Activated CD4-positive, alpha-beta T cell treated with anti-CD3 and anti-CD28 coated beads, Interleukin-2, amount 50 U/mL, for 48 hours (primary cell): ENCODE data around the gene MAGI3.
"Not testable (repeated sequence)": the region's sequence is repeated elsewhere in the genome, so short reads cannot be mapped to it uniquely, and the experiment has no call there.

ENCODE experiments used
- DNase-seq, 2 experiments: peaks; one replicate each; pipeline ENCODE4 v3.0.0-alpha.2; 2020

MAGI3 gene

DNA sequence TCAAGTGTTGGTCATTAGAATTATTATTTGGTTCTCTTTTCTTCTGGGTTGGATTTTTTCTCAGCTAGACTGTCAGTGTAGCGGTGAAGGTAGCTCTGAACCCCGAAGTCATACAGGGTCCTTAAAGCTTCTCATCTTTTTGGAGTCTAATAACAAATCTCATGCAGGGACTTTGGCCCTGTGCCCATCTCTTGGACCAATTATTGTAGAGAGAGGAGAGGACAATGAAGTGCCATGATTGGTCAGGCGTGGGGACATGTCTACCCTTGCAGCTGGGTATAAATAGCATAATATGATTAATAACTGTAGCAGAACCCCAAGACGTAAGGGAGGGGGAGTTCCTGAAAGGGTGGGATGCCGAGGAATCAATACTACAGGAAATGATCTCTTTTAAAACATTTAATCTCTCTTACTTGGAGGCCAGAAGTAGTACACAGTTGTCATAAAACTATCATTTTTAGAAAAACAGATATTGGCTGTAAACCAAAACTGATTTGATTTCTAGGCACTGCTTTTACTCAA lies 8.8 kb downstream of the MAGI3 start:
- no peak for DNase-seq

DNA sequence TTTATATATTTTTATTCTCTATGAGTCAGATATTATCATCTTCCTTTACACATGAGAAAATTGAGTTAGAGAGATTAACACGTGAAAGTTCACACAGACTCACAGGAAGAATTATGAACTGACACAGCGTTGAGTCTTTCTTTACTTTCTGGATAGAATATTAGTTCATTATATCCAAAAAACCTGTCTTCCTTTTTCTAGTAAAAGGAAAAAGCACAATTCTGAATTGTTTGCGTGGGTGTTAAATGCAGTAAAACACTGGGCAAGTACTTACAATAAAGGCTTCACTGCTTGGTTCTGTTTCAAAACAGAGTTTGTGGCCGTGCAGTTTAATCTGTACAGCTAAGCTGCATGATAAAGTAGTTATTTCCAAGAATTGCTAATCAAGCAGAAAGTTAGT lies 10.8 kb downstream of the MAGI3 start:
- DNase-seq = no peak

DNA sequence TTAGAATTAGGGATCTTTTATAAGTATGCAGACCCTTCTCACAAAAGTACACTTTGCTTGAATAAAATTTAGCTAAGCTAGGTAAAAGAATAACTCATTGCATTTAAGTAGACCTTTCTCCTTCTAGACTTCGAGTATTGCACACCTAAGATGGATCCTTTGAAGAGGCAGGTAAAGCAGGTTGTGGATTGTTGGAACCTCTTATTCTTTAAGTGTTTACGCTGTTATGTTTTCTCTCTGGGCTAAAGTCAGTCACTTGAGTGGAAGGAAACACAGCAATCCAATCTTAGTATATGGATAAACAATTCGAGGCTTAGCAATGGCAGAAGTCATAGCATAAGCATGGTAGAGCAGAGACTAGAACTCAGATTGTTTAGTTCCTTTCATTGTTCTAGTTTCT lies 11.4 kb downstream of the MAGI3 start:
- no peak for DNase-seq

DNA sequence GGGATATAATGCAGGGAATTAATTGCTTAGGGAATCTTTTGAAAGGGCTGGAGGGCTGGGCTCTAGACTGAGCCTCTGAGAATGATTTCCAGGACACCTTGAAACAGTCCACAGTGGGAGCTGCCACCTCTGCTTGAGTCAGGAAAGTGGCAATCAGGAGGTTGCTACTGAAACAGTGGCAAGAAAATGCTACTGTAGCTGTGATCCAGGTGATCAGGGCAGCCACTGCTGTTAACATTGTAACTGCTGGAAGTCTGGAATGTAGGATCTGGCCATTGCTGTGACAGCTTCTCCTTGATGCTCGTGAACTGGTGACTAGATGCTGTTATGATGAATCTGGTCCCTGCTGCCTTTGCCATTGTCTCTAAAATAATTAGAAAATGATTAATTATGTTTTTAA lies 12.8 kb downstream of the MAGI3 start:
- DNase-seq = no peak

DNA sequence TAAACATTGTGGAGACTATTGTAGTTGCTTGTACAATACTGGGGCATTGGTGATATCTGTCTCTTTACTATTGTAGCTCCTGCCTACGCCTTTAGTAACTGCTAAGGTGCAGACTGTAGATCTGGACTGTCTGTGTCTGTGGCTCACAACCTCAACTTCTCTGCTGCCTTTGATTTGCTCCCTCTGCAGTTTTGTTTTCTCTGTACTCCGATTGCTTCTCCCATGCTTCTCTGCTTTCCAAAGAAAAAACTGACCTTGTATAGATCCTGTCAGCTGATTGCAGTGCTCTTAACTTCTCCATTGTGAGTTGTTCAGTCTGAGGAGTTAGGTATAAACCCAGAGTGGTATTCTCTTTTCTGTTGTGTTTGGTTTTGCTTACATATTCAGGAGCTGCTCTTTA lies 15.3 kb downstream of the MAGI3 start:
- no peak for DNase-seq

DNA sequence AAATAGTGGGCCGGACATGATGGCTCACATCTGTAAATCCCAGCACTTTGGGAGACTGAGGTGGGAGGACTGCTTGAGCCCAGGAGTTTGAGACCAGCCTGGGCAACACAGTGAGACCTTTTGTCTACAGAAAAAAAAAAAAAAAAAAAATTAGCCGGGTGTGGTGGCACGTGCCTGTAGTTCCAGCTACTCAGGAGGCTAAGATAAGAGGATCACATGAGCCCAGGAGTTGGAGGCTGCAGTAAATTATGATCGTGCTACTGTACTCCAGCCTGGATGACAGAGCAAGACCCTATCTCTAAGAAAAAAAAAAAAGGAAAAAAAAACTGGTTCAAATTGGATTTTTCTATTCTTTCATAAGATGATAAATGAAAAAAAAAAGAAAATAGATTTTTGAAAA lies 15.8 kb downstream of the MAGI3 start:
- DNase-seq = not testable (repeated sequence)

DNA sequence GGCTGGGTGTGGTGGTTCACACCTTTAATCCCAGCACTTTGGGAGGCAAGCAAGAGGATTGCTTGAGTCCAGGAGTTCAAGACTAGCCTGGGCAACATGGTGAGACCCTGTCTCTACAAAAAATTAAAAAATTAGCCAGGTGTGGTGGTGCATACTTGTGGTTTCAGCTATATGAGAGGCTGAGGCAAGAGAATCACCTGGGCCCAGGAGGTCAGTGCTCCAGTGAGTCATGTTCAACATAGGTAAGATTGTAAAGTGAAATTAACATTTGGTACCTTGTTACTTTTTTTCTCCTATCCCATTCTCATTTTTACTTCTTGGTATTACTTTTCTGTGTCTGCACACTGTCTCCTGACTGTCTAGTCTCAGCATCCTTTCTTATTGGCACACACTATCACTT lies 19.0 kb downstream of the MAGI3 start:
- DNase-seq = no peak

DNA sequence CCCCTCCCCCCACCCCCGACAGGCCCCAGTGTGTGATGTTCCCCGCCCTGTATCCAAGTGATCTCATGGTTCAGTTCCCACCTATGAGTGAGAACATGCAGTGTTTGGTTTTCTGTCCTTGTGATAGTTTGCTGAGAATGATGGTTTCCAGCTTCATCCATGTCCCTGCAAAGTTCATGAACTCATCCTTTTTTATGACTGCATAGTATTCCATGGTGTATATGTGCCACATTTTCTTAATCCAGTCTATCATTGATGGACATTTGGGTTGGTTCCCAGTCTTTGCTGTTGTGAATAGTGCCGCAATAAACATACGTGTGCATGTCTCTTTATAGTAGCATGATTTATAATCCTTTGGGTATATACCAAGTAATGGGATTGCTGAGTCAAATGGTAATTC lies 21.7 kb downstream of the MAGI3 start:
- DNase-seq = not testable (repeated sequence)

DNA sequence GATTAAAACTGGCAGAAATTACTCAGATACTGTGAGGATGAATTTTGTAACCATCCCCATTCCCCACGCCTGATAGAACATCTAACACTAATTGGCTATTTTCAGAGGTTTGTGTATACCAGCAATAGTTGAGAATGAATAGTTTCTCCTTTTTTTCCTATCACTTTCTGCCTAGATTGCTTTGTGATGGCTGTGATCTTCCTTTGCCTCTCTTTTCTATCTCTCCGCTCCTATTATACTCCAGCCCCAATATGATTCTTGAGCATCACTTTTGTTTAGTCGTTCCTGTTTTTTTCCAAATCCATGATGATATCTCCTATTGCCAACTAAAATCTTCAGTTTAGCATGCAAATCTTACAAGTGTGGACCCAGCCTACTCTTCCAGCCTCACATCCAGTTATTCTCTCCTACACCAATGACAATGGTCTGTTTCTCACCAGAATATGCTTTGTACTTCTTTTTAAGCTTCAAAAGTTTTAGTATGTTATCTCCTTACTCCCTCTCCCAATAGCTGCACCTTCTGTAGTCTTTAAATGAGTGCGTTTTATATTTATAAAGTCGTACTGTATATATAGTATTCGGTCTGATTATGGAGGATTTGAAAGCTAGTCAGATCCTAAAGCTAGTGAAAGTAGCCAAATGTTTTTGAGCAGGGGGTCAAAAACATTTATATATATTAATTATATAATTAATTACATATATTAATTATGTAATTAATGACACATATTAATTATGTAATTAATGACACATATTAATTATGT lies 25.2 kb downstream of the MAGI3 start:
- no peak for DNase-seq

DNA sequence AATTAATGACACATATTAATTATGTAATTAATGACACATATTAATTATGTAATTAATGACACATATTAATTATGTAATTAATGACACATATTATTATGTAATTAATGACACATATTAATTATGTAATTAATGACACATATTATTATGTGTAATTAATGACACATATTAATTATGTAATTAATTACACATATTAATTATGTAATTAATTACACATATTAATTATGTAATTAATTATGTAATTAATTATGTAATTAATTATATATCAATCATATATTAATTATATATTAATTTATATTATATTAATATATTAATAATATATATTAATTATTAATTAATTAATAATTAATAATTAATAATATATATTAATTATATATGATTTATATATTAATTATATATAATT lies 25.8 kb downstream of the MAGI3 start:
- DNase-seq = not testable (repeated sequence)

DNA sequence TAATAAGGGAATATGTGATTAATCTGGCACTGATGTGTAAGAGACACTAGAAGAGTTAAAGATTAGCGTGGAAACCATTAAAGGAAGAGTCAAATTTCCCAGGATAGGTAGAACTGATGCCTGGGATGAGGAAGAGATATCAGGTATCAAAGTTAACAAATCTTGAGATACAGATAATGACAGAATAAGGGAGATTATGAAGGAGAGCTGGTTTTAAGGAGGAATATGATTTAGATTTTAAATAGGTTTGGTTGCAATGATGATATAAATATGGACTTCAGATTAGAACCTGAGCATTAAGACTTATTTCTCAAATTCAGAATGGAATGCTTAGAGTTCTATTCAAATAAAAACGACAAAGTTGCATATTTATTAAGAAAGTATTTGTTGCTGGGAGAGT lies 26.2 kb downstream of the MAGI3 start:
- DNase-seq = no peak

DNA sequence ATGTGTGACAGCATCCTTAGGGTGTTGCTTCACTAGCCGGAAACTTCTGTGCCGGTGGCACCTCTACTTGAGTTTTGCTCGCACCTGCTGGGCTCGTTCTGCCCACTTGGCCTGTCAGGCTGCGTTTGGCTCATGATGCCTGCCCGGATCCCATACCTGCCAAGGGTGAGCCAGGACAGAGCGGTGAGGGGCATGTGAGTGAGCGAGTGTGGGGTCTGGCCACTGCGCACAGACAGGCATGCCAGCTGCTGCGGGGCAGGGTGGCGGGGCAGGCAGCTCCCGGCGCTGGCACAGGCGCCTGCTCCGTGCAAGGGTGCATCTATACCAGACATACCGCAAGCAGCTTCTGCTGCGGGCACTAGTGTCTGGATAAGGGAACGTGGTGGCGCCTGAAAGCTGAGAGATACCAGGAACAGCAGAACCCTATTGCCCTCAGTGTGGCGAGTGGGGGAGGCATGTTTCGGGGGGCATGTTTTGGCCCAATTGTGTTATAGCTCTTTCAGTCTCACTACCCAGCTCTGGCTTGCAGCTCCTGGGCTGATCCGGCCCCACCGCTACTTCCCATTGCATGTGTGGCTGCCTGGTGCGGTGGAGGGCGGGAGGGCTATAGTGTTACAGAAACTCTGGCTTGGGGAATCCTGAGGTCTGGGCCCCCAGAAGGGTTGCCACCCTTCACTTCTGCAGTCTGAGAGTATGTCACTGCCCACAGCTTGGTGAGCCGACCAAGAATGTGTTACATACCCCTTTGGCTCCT lies 32.2 kb downstream of the MAGI3 start:
- DNase-seq = no peak

DNA sequence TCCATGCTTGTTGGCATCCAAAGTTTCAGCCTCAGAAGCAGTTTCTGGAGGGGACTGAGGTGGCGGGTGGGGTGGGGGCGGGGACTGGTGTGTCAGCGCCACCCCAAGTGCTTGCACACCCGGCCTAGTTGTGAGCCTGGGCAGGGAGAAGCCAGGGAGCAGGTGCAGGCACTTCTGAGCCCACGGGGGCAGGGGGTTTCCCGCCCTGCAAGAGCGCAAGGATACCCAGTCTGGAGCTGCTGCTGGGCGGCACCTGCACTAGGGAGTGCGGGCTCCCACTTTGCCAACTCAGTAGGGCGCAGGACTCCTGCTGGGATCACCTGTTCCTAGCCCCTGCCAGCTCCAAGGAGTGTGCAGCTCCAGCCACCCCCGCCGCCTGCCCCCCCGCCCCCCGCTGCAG lies 33.5 kb downstream of the MAGI3 start:
- no peak for DNase-seq

DNA sequence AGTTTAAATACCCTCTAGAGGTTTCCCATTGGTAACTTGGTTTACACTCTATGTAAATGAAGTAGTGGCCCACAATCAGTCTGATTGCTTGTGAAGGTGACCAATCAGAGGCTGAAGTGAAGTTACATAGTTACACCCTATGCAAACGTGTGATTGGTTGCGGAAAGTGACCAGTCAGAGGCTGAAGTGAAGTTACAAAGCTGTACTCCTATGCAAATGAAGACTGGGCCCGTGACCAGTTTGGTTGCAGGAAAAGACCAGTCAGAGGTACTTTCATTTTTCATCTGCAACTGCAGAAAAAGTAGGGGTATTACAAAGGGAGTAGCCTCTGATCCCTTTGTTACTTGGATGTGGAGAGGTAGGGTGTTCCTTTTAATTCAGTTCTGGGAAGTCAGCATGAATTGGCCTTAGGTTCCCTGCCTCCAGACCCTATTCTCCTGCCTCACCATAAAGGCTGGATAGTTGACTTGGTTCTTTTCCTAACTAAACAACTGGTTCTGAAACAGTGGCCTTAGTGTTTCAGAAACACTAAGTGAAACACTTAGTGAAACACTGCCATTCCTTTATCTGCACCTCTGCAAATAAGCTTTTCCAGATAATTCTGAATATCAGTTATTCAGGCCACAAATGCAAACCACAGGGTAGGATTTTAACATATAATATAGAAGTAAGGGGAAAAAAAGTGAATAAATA lies 39.3 kb downstream of the MAGI3 start:
- no peak for DNase-seq

DNA sequence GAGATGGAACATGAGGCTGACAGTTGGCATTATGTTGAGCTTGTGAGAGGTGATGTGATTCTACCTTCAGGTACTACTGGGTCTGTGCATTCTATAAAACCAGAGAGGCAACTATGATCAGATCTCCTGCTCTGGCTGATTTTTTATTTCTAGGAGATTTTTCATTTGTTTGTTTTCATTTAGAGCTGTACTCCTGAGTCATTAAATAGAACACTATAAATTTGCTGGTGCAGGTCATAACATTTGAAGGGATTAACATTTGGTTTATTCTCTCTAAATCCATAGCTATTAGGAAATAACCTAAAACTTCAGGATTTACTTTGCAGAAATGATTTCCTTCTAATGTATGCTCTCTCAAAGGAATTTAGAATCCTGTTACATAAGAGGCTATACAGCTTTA lies 42.9 kb downstream of the MAGI3 start:
- no peak for DNase-seq

DNA sequence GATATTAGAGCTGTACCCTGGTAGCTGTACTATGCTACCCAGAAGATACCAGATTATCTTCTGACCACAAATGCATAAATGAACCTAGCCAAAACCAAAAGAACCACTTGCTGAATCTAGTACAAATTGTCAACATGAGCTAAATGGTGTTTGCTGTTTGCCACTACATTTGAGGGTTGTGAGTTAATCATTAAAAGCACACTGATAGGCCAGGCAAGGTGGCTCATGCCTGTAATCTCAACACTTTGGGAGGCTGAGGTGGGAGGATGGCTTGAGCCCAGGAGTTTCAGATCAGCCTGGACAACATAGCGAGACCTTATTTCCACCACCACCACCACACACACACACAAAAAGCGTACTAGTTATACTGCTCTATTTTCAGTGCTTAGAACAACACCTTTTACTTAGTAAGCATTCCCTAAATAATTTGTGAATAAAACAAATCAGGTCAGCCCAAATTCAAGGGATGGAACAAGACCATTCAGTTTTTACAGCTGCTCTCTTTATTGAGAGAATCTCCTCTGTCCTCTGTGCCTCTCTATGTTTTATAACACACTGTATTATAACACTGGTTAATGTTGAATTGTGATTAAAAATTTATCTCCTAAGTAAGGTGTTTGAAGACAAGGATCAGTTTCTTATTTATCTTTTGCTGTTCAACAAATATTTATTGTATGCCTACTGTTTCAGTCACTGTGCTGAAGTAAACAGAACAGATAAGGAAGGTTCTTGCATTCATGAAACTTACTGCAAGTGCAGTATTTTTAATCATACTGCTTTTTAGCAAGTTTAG lies 44.0 kb downstream of the MAGI3 start:
- no peak for DNase-seq

DNA sequence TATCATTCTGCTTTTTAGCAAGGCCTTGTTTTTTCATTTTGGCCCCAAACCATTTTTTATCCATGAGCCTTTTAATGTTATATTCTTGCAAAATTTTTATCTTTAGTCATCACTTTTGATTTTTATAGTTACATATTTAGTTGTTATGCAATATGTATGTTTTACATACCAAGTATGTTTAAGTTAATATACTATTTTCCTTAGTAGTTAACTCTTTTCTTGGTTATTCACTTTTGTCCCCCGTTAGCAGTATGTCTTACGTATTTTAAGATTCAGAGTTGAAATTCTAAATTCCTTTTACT lies 44.5 kb downstream of the MAGI3 start:
- no peak for DNase-seq

DNA sequence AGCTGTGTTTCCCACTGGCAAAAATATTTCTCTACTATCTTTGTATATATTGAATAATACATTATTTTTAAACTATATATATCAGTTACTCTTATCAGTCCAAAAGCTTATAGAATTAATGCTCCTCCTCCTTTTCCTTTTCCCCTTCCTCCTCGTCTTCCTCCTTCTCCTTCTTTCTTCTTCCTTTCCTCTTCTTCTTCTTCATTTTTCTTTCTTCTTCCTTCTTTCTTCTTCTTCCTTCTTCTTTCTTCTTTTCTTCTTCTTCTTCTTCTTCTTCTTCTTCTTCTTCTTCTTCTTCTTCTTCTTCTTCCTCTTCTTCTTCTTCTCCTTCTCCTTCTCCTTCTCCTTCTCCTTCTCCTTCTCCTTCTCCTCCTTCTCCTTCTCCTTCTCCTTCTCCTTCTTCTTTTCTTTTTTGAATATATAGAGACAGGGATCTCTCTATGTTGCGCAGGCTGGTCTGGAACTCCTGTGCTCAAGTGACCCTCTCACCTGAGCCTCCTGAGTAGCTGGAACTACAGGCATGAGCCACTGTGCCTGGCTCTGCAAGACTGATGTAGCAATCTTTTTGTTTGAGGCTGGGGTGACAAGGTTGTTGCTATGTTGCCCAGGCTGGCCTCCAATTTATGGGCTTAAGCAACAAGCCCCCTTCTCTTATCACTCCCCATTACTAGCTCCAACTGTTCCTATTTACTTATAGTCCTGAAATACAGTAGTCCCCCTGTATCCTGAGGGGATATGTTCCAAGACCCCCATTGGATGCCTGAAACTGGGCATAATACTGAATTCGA lies 47.4 kb downstream of the MAGI3 start:
- no peak for DNase-seq

DNA sequence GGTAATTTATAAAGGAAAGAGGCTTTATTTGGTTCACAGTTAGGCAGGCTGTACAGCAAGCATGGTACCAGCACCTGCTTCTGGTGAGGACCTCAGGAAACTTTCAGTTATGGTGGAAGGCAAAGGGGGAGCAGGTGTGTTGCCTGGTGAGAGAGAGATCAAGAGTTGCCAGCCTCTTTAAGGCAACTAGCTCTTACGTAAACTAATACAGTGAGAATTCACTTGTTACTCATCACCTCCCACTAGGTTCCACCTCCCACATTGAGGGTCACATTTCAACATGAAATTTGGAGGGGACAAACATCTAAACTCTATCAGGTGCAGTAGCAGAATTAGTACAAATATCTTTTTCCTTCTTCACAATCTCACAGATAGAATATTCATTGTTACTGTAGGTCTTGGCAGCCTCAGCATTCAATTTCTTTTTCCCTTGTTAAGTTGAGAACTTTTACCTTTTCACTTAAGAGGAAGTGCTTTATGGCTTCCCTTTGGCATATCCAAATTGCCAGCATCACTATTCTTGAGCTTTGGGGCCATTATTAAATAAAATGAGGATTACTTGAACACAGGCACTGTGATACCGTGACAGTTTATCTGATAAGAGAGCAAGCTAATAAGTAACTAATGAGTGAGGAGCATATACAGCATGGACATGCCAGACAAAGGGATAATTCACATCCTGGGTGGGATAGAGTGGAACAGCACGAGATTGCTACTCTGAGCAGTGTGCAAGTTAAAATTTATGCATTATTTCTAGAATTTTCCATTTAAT lies 48.4 kb downstream of the MAGI3 start:
- no peak for DNase-seq

DNA sequence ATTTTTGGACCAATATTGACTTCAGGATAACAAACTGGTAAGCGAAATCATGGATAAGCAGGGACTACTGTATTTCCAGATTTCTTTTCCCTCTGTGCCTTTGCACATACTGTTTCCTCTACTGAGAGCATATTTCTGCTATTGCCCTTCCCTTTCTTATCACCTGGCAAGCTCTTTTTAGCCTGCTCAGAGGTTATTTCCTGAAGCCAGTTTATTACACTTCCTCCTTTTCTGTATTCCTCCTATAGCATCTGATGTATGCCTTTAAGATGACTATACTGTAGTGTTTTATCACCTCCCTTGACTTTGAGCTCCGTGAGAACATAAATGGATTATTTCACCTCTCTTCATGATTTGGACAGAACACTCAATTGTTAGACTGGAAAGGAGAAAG lies 49.0 kb downstream of the MAGI3 start:
- no peak for DNase-seq

DNA sequence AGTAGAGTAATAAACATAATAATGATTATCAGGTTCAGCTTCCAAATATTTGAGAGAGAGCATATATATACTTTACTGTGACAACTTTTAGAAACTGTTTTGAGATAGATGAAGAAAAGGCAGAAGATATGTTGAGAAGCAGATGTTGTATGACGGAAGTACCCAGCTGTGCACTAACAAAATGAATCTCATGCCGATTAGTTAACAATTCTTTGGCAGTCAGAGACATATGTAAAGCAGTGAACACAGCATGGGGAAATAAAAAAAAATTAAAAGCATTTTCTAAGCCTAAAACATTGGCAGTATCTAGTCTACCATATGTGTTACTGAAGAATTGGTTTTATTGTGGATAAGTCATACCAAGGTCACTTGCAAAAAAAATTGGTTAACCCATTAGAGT lies 51.8 kb downstream of the MAGI3 start:
- DNase-seq = no peak

DNA sequence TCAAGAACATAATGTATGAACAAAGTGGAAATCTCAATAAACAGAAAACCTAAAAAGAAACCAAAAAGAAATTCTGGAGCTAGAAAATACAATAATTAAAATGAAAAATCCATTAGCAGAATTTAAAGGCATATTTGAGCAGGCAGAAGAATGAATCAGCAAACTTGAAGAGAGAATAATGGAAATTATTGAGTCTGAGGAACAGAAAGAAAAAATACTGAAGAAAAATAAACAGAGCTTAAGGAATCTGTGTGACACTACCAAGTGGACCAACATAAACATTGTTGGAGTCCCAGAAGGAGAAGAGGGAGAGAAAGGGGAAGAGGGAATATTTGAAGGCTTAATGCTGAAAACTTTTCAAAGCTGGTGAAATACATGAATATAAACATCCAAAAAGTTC lies 54.5 kb downstream of the MAGI3 start:
- no peak for DNase-seq
